CD4-positive, alpha-beta T cell treated with Interleukin-6 at 100 ng/mL for 8 hours (primary cell): ENCODE measurements around the gene SIN3A.

Source experiments
- DNase-seq: peaks from one replicate; pipeline ENCODE4 v3.0.0-alpha.2; 2020; ENCODE audit warnings: mixed read lengths, low spot score

The SIN3A gene

GRCh38 chr15:75371901-75372688 lies 79.4 kb downstream of the SIN3A start:
- DNase-seq, result no peak

- no peak for DNase-seq
These were observed 80.0 kb downstream of the SIN3A start for GRCh38 chr15:75371486-75371885.

DNA sequence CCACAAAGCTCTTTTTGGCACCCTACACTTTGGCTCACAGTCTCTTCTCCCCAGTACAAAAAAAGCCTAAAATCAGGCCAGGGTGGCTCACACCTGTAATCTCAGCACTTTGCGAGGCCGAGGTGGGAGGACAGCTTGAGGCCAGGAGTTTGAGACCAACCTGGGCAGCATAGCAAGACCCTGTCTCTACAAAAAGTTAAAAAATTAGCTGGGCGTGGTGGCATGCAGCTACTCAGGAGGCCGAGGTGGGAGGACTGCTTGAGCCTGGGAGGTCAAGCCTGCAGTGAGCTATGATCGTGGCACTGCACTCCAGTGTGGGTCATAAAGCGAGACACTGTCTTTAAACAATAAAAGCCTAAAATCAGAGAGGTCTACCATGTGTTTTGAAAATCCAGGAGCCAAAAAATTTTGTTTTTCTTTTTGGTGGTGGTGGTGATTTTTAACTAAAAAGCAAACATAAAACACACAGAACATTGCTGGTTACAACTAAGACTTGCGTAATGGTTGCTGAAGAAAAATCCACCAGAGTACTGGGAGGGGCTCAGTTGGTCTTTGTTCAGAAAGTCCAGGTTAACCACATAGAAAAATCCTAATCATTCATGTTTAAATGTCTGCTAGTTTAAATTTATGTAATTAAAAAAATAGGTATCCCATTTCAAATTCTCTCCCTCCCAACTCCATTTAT lies 81.5 kb downstream of the SIN3A start:
- no peak for DNase-seq

DNA sequence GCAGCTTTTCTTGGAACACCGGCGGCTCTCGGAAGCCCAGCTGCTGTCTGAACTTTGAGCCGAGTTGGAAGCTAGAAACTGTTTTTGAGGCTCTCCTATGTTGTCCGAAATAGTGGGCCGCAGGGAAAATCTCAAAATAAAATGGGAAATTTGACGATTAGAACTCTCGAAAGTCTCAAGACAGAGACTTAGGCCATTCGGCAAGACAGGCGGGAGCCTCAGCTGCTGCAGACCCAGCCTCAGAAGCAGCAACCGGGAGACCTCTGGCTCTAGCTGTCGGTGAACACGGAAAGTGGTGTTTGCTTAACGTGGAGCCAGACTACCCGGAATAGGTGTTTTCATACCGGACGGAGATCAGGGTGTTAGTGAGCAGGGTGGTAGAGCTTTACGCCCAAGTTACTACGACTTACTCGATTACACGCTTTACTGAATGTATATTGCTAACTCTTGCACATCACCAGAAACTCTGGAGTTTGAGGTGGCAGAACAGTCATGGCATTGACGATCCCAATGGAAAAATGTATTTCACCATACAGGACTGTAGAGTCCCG lies 82.7 kb downstream of the SIN3A start:
- DNase-seq, result no peak

GRCh38 chr15:75367913-75368688 lies 83.4 kb downstream of the SIN3A start, which contains the start of gene MAN2C1:
TSS of gene MAN2C1 (minus strand) at chr15:75368607. CDS start at chr15:75368583, 24 bp downstream.
- peak; percentile 92 for DNase-seq

GRCh38 chr15:75367406-75367912 lies 84.0 kb downstream of the SIN3A start:
- no peak for DNase-seq

GRCh38 chr15:75367006-75367405 lies 84.5 kb downstream of the SIN3A start:
- DNase-seq, result no peak

DNA sequence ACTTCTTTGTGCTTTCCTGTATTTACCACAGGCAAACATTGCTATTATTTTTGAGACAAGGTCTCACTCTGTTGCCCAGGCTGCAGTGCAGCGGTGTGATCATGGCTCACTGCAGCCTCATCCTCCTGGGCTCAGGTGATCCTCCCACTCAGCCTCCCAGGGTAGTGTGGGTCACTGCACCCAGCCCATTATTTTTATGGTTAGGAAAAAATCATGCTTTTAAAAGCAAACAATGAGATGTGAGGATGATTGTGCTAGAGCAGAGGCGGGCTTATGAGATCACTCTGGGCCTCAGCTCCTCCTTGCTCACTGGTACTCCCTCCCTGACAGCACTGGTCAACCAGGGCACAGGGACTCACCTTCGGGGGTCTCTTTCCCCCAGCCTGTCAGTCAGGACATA lies 85.3 kb downstream of the SIN3A start:
- no peak for DNase-seq

DNA sequence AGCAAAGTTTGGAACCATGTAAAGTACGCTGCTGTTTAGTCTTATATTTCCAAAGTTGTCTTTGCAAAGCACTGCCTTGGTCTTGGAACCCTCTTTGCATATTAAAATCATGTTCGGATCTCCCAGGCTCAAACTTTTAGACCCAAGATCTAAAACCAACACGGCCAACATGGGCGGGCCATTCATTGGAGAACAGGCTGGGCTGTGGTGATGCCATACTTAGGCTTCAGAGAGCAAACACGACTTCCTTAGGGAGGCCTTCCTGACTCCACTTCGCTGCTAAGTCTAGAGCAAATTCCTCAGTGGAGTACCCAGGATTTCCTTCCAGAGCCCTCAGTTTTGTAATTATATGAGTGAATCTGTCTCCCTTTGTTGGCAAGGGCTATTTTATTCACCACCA lies 86.6 kb downstream of the SIN3A start:
- DNase-seq, result no peak

DNA sequence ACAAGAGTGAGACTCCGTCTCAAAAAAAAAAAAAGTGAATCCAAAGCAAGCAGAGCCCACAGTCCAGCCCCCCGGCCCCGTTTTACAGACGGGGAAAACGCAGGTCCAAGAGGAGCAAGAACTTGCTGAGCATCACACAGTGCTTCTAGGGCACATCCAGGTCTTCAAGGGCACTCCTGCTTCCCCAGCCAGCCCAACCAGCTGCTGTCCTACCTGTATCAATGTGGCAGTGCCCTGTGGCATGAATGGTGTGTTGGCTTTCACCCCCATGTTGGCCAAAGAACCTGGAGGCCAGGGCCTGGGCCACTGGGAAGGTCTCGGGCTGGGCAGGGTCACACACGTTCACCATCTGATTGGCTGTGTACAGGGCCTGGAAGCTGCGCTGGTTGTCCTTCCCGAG lies 87.7 kb downstream of the SIN3A start:
- no peak for DNase-seq

DNA sequence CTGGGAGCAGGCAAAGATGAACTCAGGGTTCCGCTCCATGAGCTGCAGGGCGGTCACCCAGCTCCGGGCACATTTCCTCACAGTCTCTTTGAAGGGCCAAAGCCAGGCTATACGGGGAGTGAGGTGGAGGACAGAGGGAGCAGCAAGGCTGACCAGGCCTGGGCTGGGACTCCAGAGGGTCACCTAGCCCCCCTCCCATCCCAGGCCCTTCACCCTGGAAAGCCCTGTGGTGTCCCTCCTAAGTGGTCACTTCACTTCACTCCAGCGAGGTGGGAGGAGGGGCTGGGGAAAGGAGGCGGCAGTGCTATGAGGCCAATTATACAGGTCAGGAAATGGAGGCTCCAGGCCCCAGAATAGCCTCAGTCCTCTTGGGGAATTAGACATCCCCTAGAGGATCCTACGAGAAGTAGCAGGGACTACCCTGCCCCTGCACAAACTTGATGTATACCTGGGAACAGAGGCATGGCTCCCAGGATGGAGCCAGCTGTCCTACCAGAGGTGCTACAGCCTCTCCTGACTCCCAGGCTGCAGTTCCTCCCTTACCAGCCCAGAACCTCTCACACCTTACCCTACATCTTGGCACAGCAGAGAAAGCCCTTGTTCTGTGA lies 88.7 kb downstream of the SIN3A start:
- DNase-seq, result no peak

DNA sequence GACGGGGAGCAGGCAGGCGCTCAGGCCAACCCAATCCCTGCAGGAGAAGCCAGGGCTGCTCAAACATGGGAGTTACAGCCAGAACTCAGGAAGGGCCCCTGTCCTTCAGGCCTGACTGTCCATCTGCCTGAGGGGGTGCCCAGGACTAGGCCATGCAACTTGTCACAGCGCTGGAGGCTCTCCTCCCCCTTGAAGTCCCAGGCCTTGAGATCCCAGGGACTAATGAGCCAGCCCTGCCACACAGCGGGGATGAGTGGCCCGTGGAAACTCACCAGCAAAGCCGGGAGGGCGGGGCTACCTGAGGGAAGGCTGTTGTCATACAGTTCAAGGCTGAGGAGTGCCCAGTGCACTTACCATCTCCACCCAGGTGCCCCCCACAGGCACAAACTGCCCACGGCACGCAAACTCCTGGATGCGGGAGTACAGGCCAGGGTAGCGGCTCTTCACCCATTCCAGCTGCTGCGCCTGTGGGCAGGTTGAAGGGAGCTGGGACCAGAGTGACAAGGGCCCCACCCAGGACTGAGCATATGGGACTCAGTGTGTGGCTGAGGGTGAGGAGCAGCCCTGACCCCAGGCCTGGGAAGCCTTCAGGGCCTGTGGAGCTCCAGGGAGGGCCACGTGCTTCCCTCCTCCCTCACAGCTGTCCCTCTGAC lies 89.4 kb downstream of the SIN3A start:
- no peak for DNase-seq

- DNase-seq, result no peak
These were observed 90.0 kb downstream of the SIN3A start for GRCh38 chr15:75361361-75361988.

GRCh38 chr15:75360856-75361255 lies 90.6 kb downstream of the SIN3A start:
- DNase-seq, result no peak

DNA sequence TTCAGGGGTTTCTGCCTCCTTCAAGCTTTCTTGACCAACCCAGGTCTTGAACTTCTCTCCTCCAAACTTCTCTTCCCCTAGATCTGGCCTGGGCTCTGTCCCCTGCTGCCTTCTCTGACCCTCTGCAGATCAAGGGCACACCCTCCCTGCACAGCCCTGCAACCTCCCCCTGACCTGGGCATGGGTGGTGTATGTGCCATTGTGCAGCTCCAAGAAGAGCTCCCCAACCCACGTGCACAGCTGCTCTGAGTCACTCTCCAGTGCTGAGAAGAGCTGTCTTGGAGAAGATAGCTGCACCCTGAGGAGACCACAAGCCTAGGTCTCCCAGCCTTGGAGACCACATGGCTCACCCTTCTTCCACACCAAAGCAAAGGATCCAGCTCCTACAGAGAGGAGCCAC lies 91.1 kb downstream of the SIN3A start:
- DNase-seq, result no peak

- no peak for DNase-seq
These were observed 91.8 kb downstream of the SIN3A start for GRCh38 chr15:75359537-75360250.

DNA sequence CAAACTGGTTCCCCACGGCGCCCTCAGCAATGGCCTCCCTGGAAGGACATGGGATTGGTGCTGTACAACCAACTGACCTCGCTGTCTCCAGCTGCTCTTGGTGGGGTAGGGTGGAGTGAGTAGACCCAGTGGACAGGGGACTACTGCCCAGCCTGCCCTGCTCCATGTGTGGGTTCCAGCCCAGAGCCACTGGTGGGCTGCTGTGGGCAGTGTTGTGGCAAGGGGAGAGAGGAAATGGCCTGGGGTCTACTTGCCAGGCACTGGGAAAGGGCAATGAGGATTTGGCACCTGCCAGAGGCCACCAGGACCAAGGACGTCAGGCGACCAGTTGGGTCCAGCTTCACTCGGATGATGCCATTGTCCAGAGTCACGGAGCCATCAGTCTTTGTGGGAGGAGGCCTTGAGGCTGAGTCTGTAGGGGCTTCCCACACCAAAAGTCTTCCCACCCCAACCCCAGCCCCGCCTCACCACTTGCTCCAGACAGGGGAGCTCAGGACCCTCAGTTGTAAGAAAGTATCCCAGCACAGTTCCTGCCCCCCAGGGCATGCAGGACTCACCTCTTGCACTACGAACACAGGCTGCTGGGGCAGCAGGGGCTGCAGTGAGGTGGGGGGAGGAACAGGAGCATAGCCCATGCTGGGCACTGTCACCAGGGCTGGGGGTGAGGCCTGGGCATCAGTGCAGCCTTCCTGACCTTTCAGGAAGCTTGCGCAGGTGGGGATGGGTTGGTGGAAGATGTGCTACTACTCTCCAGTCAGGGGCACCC lies 92.5 kb downstream of the SIN3A start:
- DNase-seq, result no peak

GRCh38 chr15:75357976-75358673 lies 93.4 kb downstream of the SIN3A start:
- no peak for DNase-seq

GRCh38 chr15:75356517-75356916 lies 95.0 kb downstream of the SIN3A start:
- no peak for DNase-seq
